Uterus (tissue), 2 donors: ENCODE measurements around the gene ARFGEF2.

Experiments
- CTCF ChIP-seq, 4 experiments: fragments of 200-600 bp in 2 of 4; fragments of 450-650 bp in 2 of 4; sonication (generic) in 2 of 4; IDR thresholded peaks; one replicate each; pipeline ENCODE4 v1.5.1; 2016 to 2019; ENCODE audit warnings: antibody characterized with exemption in 4 of 4, mild to moderate bottlenecking in 2 of 4, moderate library complexity in 1 of 4
- POLR2A ChIP-seq, 2 donors: fragments of 450-650 bp; IDR thresholded peaks; one replicate each; pipeline ENCODE4 v1.6.1; 2016; ENCODE audit warnings: antibody characterized with exemption in 2 of 2, mild to moderate bottlenecking in 1 of 2, moderate library complexity in 1 of 2

DNA sequence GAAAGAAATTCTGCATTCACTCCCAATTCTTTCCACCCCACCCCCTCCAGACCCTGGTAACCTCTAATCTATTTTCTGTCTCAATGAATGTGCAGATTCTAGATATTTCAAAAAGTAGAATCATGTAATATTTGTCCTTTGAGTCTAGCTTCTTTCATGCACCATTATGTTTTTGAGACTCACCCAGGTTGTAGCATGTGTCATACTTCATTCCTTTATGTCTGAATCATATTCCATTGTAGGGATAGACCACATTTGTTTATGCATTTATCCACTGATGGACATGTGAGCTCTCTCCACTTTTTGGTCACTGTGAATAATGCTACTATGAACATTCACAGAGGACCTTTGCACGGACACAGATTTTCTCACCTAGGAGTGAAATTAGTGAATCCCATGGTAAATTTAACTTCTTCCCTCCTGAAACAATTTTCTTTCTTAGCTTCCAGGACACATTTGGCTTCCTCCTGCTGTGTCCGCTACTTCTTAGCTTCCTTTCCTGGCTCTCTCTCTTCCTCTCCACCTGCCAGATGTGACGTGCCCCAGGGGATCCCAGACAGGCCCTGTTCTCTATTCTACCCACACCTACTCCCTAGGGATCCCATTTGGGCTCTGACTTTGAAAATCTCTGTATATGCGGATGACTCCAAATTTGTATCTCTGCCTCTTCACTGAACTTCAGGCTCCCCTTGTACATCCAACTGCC is 24.1 kb upstream of the ARFGEF2 start:
- TF ChIP-seq POLR2A (IDR thresholded peaks at IDR 0.05) (no peak), CTCF (IDR thresholded peaks at IDR 0.05) (no peak)
